H1 (cell line): Measurements from ENCODE around the gene CMIP. TPM values are rescaled to one million over a fixed set of nuclear protein-coding genes. Genes with fewer than 3 reads are reported as not detected.

Source experiments
- CTCF ChIA-PET: fragments of 300-600 bp; sonication (Branson Sonifier 250); formaldehyde crosslinking; loops from one replicate; lab custom pipeline; 2021; ENCODE audit not compliant: partially characterized antibody; lab: Charles Lee
- POLR2A ChIA-PET: fragments of 300-600 bp; sonication (Branson Sonifier 250); formaldehyde crosslinking; loops from one replicate; lab custom pipeline; 2021; ENCODE audit warnings: inconsistent platforms; ENCODE audit not compliant: partially characterized antibody; lab: Charles Lee
- DNase-seq, 2 experiments: peaks; one replicate each; pipeline versions ENCODE4 v3.0.0 to v3.0.0-alpha.2; 2010 to 2022; ENCODE audit warnings: low spot score in 2 of 2, low read depth in 1 of 2, mixed read lengths in 1 of 2
- FAIRE-seq: peaks from 2 replicates; lab custom pipeline; 2011; peaks lifted over from hg19 to GRCh38; lab: Jason Lieb, UNC
- H2AFZ ChIP-seq: 2 replicates; pipeline ENCODE4 v1.8.1; 2012; ENCODE audit warnings: low read length, inconsistent platforms
- H2AK5ac ChIP-seq: 2 replicates; pipeline ENCODE4 v1.6.1; 2013; ENCODE audit warnings: low read depth, low read length
- H2BK120ac ChIP-seq: replicated peaks from 2 replicates; pipeline ENCODE3; 2013; ENCODE audit warnings: low read depth, low read length, inconsistent platforms
- H2BK12ac ChIP-seq: 2 replicates; pipeline ENCODE4 v1.6.1; 2013; ENCODE audit warnings: low read depth, low read length
- H2BK15ac ChIP-seq: 2 replicates; pipeline ENCODE4 v1.6.1; 2013; ENCODE audit warnings: low read length
- H2BK20ac ChIP-seq: 2 replicates; pipeline ENCODE4 v1.6.1; 2013; ENCODE audit warnings: low read length
- H2BK5ac ChIP-seq: 2 replicates; pipeline ENCODE4 v1.6.1; 2013; ENCODE audit warnings: low read depth, low read length
- H3K14ac ChIP-seq: 2 replicates; pipeline ENCODE4 v1.6.1; 2013; ENCODE audit warnings: inconsistent platforms; ENCODE audit not compliant: insufficient read length
- H3K18ac ChIP-seq: 2 replicates; pipeline ENCODE4 v1.6.1; 2013; ENCODE audit warnings: low read length; ENCODE audit errors: extremely low read depth
- H3K23ac ChIP-seq: 2 replicates; pipeline ENCODE4 v1.6.1; 2013; ENCODE audit warnings: inconsistent platforms; ENCODE audit not compliant: insufficient read length
- H3K23me2 ChIP-seq: 2 replicates; pipeline ENCODE4 v1.6.1; 2013; ENCODE audit warnings: low read depth, low read length
- H3K27ac ChIP-seq: 2 replicates; pipeline ENCODE4 v1.6.1; 2011; ENCODE audit warnings: low read depth, low read length, inconsistent platforms
- H3K27me3 ChIP-seq, 4 experiments: replicated peaks in 1 of 4; 1 replicate in 1 of 4; 2 replicates in 3 of 4; pipeline versions ENCODE4 v1.6.1 to v1.8.1; 2011 to 2013; ENCODE audit warnings: low read length in 3 of 4, mild to moderate bottlenecking in 3 of 4, inconsistent platforms in 2 of 4, mixed read lengths in 2 of 4, moderate library complexity in 1 of 4; ENCODE audit not compliant: control insufficient read depth in 3 of 4, insufficient read depth in 3 of 4; ENCODE audit errors: extremely low read depth in 1 of 4
- H3K36me3 ChIP-seq, 4 experiments: 2 replicates each; pipeline versions ENCODE4 v1.6.1 to v1.8.1; 2011 to 2013; ENCODE audit warnings: mild to moderate bottlenecking in 4 of 4, low read length in 3 of 4, moderate library complexity in 2 of 4, control low read depth in 1 of 4, inconsistent platforms in 1 of 4; ENCODE audit not compliant: insufficient read depth in 4 of 4, control insufficient read depth in 2 of 4
- H3K4ac ChIP-seq: replicated peaks from 2 replicates; pipeline ENCODE3; 2013; ENCODE audit warnings: low read length, low read depth, mixed read lengths, inconsistent platforms; ENCODE audit not compliant: insufficient read length
- H3K4me1 ChIP-seq, 4 experiments: replicated peaks in 1 of 4; 1 replicate in 1 of 4; 2 replicates in 3 of 4; pipeline versions ENCODE4 v1.6.1 to v1.8.1; 2011 to 2013; ENCODE audit warnings: low read length in 3 of 4, inconsistent platforms in 2 of 4, mixed read lengths in 1 of 4; ENCODE audit not compliant: insufficient read depth in 4 of 4, control insufficient read depth in 3 of 4
- H3K4me2 ChIP-seq, 2 experiments: 2 replicates each; pipeline versions ENCODE4 v1.6.1 to v1.8.1; 2011 to 2013; ENCODE audit warnings: low read depth in 2 of 2, low read length in 2 of 2, control low read depth in 1 of 2, inconsistent platforms in 1 of 2, mild to moderate bottlenecking in 1 of 2; ENCODE audit not compliant: insufficient read depth in 1 of 2
- H3K4me3 ChIP-seq, 4 experiments: fragments of 200-600, 300-600 bp in 1 of 4; sonication (generic), shearing (Covaris generic), sonication (Bioruptor Twin) in 1 of 4; 2 replicates each; pipeline versions ENCODE4 v1.5.1 to v1.8.1; 2011 to 2016; ENCODE audit warnings: low read length in 4 of 4, low read depth in 3 of 4, control low read depth in 2 of 4, inconsistent platforms in 2 of 4, mild to moderate bottlenecking in 2 of 4, mixed read lengths in 1 of 4, moderate library complexity in 1 of 4; ENCODE audit not compliant: insufficient read depth in 2 of 4; ENCODE audit errors: extremely low read depth in 1 of 4
- H3K56ac ChIP-seq: replicated peaks from 2 replicates; pipeline ENCODE3; 2013; ENCODE audit warnings: low read depth, mild to moderate bottlenecking, mixed read lengths, low read length, inconsistent platforms; ENCODE audit not compliant: insufficient read length
- H3K79me1 ChIP-seq: 2 replicates; pipeline ENCODE4 v1.6.1; 2013; ENCODE audit warnings: low read depth, low read length, control low read depth
- H3K79me2 ChIP-seq, 2 experiments: 2 replicates each; pipeline versions ENCODE4 v1.6.1 to v1.8.1; 2012 to 2013; ENCODE audit warnings: low read length in 2 of 2, mild to moderate bottlenecking in 2 of 2, inconsistent platforms in 1 of 2; ENCODE audit not compliant: insufficient read depth in 2 of 2, control insufficient read depth in 1 of 2
- H3K9ac ChIP-seq, 4 experiments: replicated peaks in 1 of 4; 1 replicate in 1 of 4; 2 replicates in 3 of 4; pipeline versions ENCODE4 v1.6.1 to v1.8.1; 2011 to 2013; ENCODE audit warnings: low read depth in 3 of 4, low read length in 3 of 4, control low read depth in 2 of 4, mild to moderate bottlenecking in 2 of 4, moderate library complexity in 2 of 4, inconsistent platforms in 1 of 4; ENCODE audit errors: extremely low read depth in 1 of 4
- H3K9me3 ChIP-seq, 2 experiments: 2 replicates each; pipeline versions ENCODE4 v1.6.1 to v1.8.1; 2012 to 2013; ENCODE audit warnings: mild to moderate bottlenecking in 2 of 2, moderate library complexity in 2 of 2, control low read depth in 1 of 2, inconsistent platforms in 1 of 2, low read depth in 1 of 2, low read length in 1 of 2, mixed read lengths in 1 of 2; ENCODE audit not compliant: insufficient read depth in 2 of 2
- H4K20me1 ChIP-seq, 2 experiments: replicated peaks in 1 of 2; 2 replicates each; pipeline versions ENCODE3 to v1.8.1; 2011 to 2013; ENCODE audit warnings: inconsistent platforms in 2 of 2, low read length in 2 of 2, mild to moderate bottlenecking in 1 of 2; ENCODE audit not compliant: insufficient read depth in 2 of 2, control insufficient read depth in 1 of 2
- H4K5ac ChIP-seq: 2 replicates; pipeline ENCODE4 v1.6.1; 2013; ENCODE audit warnings: low read length, low read depth, mixed read lengths, inconsistent platforms; ENCODE audit not compliant: insufficient read length
- H4K8ac ChIP-seq: 2 replicates; pipeline ENCODE4 v1.8.0; 2013; ENCODE audit warnings: mild to moderate bottlenecking, moderate library complexity, low read length, inconsistent platforms; ENCODE audit not compliant: insufficient read depth; ENCODE audit errors: extremely low read depth
- H4K91ac ChIP-seq: replicated peaks from 2 replicates; pipeline ENCODE3; 2013; ENCODE audit warnings: low read length, mixed read lengths, inconsistent platforms; ENCODE audit not compliant: insufficient read length
- CHD1 ChIP-seq: IDR thresholded peaks from 2 replicates; pipeline ENCODE4 v1.6.1; 2012; ENCODE audit warnings: low read depth, low read length, improper control_type of control experiment
- KDM4A ChIP-seq: IDR thresholded peaks from one replicate; pipeline ENCODE4 v1.7.1; 2012; ENCODE audit warnings: low read depth, mild to moderate bottlenecking, moderate library complexity, low read length, inconsistent platforms; ENCODE audit not compliant: severe bottlenecking
- SAP30 ChIP-seq: fragments of 300-600 bp; sonication (generic); IDR thresholded peaks from 2 replicates; pipeline ENCODE4 v1.7.1; 2012; ENCODE audit warnings: low read length, moderate library complexity, mild to moderate bottlenecking, inconsistent platforms; ENCODE audit not compliant: insufficient read depth, insufficient replicate concordance
- SIN3A ChIP-seq, 2 experiments: IDR thresholded peaks in 1 of 2; conservative IDR thresholded peaks in 1 of 2; 2 replicates each; pipeline ENCODE4 v1.6.1; 2011 to 2012; ENCODE audit warnings: low read length in 2 of 2, improper control_type of control experiment in 1 of 2, low read depth in 1 of 2, mild to moderate bottlenecking in 1 of 2
- SP1 ChIP-seq: IDR thresholded peaks from 2 replicates; pipeline ENCODE4 v1.6.1; 2011; ENCODE audit warnings: low read depth, low read length
- SRF ChIP-seq: IDR thresholded peaks from 2 replicates; pipeline ENCODE4 v1.6.1; 2011; ENCODE audit warnings: mild to moderate bottlenecking, low read depth, low read length, moderate library complexity
- ZNF274 ChIP-seq: IDR thresholded peaks from 2 replicates; pipeline ENCODE4 v1.7.0; 2012; ENCODE audit warnings: low read length, borderline replicate concordance; ENCODE audit errors: extremely low read depth
- WGBS, 2 experiments: shearing (Covaris generic) in 1 of 2; methylation state at CpG; one replicate each; pipeline versions ENCODE4 v1.1.6 to v1.1.7; 2013 to 2015; ENCODE audit warnings: low lambda C conversion rate in 2 of 2, mixed read lengths in 2 of 2, inconsistent platforms in 1 of 2, low coverage in 1 of 2, missing lambda C conversion rate in 1 of 2; ENCODE audit not compliant: insufficient replicate concordance in 2 of 2, insufficient coverage in 1 of 2, insufficient read length in 1 of 2; ENCODE audit errors: extremely low coverage in 1 of 2, missing lambda C conversion rate in 1 of 2; 5-methylcytosine and 5-hydroxymethylcytosine counted together
- polyA plus RNA-seq, 7 experiments: library from polyadenylated mRNA; depleted of rRNA in 3 of 7; stranded (reverse) in 5 of 7; unstranded in 2 of 7; fragments of >200 nt in 5 of 7; fragments of 200-250 nt in 2 of 7; gene quantifications; 1 replicate in 5 of 7; 2 replicates in 1 of 7; 4 replicates in 1 of 7; pipeline versions ENCODE4 v1.2.1 to v1.2.3, GENCODE V29; 2011 to 2013; ENCODE audit warnings: missing spikeins in 2 of 7, mixed read lengths in 2 of 7
- total RNA-seq: library from RNA; stranded (reverse); fragmentation: NEBNext Ultra II Directional; extraction: Animal tissue kit (Norgen Biotek cat#: 25700); gene quantifications from 2 replicates; pipeline ENCODE4 v1.2.1, GENCODE V29; 2021
- TF ChIP-seq, protein P1 (sequence below): IDR thresholded peaks from 2 replicates; pipeline ENCODE4 v1.6.1; 2011; ENCODE audit warnings: low read length, improper control_type of control experiment
- TF ChIP-seq, protein P2 (sequence below): IDR thresholded peaks from 2 replicates; pipeline ENCODE4 v1.6.1; 2012; ENCODE audit warnings: low read length, inconsistent platforms

Gene CMIP
- total and polyA plus RNA-seq, 2 of the 8 experiments (the other 6 are each of a cell fraction or from before 2014, with no cell fraction given), result 7.9 to 53.2 TPM

DNA sequence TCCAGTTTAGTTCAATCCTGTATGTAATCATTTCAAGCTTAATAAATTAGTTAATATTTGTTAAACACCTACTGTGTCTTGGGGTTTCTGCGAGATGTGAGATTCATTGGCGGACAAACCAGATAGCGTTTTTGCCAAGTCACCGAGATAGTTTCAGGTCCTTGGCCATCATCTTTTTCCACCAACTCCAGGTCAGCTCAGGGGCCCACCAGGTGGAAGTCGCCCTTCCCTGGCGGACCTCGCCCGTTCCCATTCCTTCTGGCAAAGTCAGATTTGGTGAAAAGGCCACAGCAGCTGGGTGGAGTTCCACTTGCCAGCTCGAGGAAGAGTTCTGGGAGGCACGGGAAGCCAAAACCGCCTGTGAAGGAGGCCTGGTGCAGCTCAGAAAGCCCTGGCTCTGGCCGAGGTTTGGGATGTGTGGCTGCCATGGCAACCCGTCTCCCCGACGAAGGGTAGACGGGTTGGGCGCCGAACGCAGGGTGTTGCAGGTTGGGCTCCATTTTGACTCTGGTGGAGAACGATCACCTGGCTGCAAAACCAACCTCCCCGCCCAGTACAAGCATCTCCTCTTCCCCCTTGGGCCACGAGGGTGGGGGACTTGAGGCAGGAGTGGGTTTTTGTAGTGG, 39.5 kb downstream of the CMIP start:
- H3K4me1 ChIP-seq, result peaks cover 4 to 14% (median 7%) of the 10 kb centered on the region in 4 experiments
- H3K9me3 ChIP-seq, result no peaks in the 10 kb centered on the region
- no peak overlapping the region; the same call in 1 of the 2 replicates for H2BK12ac ChIP-seq
- H3K4ac ChIP-seq, result no peak overlapping the region
- H3K27me3 ChIP-seq, result no peaks in the 10 kb centered on the region
- no peak overlapping the region for H3K4me3 ChIP-seq
- peak overlapping the region; percentile 38; the same call in 1 of the 2 replicates for H4K8ac ChIP-seq
- no peak overlapping the region for H2BK5ac ChIP-seq
- no peaks in the 10 kb centered on the region for H3K23me2 ChIP-seq
- H2AFZ ChIP-seq, result no peak overlapping the region
- H2BK15ac ChIP-seq, result no peak overlapping the region
- no peaks in the 10 kb centered on the region for H3K36me3 ChIP-seq
- H3K79me1 ChIP-seq, result peaks cover 40% of the 10 kb centered on the region
- WGBS, 2 experiments, result 90% methylated on average over 22 of the region's 22 CpGs; no CpG with 5 or more reads in 1 of the 2 experiments
- H3K9ac ChIP-seq, result no peak overlapping the region
- no peak overlapping the region for H3K56ac ChIP-seq
- H4K91ac ChIP-seq, result no peak overlapping the region
- FAIRE-seq (no peak), DNase-seq (no peak)
- H3K79me2 ChIP-seq, result peaks cover 4 to 96% of the 10 kb centered on the region in 2 experiments; a peak in 3 of 4 replicates
- no peak overlapping the region for H4K5ac ChIP-seq
- H3K18ac ChIP-seq, result no peak overlapping the region
- H2BK120ac ChIP-seq, result no peak overlapping the region
- no peak overlapping the region for H3K4me2 ChIP-seq
- H4K20me1 ChIP-seq, result peaks cover 38 to 45% of the 10 kb centered on the region in 2 experiments
- H2BK20ac ChIP-seq, result no peak overlapping the region
- CTCF ChIA-PET, result interaction anchor here (0.6 to 2.9 kb wide), 3 partner anchors 11 to 16 kb away, joined by 3 to 18 read pairs (median 3); no protein-coding TSS in a partner anchor
- no peak overlapping the region for H3K23ac ChIP-seq
- no peak overlapping the region for H3K27ac ChIP-seq
- no peak overlapping the region for H3K14ac ChIP-seq
- POLR2A ChIA-PET, result interaction anchor here (0.7 to 1.3 kb wide), 3 partner anchors 8 to 11 kb away, joined by 3 to 5 read pairs (median 3); no protein-coding TSS in a partner anchor
- H2AK5ac ChIP-seq, result no peak overlapping the region
- TF ChIP-seq SIN3A (conservative IDR thresholded peaks at IDR 0.05 in 1 of 2, IDR thresholded peaks at IDR 0.05 in 1 of 2; ENCODE audit: low read depth in 1 of 2, low read length in 2 of 2) (no peak), CHD1 (no peak), ZNF274 (no peak), KDM4A (no peak), SAP30 (no peak), SRF (no peak), SP1 (no peak)
- TF ChIP-seq, protein P1, sequence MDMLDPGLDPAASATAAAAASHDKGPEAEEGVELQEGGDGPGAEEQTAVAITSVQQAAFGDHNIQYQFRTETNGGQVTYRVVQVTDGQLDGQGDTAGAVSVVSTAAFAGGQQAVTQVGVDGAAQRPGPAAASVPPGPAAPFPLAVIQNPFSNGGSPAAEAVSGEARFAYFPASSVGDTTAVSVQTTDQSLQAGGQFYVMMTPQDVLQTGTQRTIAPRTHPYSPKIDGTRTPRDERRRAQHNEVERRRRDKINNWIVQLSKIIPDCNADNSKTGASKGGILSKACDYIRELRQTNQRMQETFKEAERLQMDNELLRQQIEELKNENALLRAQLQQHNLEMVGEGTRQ, result no peak
- TF ChIP-seq, protein P2, sequence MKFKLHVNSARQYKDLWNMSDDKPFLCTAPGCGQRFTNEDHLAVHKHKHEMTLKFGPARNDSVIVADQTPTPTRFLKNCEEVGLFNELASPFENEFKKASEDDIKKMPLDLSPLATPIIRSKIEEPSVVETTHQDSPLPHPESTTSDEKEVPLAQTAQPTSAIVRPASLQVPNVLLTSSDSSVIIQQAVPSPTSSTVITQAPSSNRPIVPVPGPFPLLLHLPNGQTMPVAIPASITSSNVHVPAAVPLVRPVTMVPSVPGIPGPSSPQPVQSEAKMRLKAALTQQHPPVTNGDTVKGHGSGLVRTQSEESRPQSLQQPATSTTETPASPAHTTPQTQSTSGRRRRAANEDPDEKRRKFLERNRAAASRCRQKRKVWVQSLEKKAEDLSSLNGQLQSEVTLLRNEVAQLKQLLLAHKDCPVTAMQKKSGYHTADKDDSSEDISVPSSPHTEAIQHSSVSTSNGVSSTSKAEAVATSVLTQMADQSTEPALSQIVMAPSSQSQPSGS, result no peak
